IMR-90 (cell line): Measurements from ENCODE around the gene JMY. TPM values are rescaled to one million over a fixed set of nuclear protein-coding genes. Genes with fewer than 3 reads are reported as not detected.

ENCODE experiments used
- CHD1 ChIP-seq: IDR thresholded peaks from 2 replicates; pipeline ENCODE4 v1.6.1; 2012; ENCODE audit warnings: low read depth, low read length, improper control_type of control experiment
- CTCF ChIP-seq: conservative IDR thresholded peaks from 2 replicates; pipeline ENCODE4 v1.5.1; 2012; ENCODE audit warnings: mild to moderate bottlenecking, low read depth, low read length, improper control_type of control experiment
- ELK1 ChIP-seq: fragments of 150-350 bp; IDR thresholded peaks from 2 replicates; pipeline ENCODE4 v1.6.1; 2016; ENCODE audit warnings: low read depth, mild to moderate bottlenecking, low read length, moderate library complexity, borderline replicate concordance
- FOS ChIP-seq: fragments of 150-350 bp; IDR thresholded peaks from 2 replicates; pipeline ENCODE4 v1.6.1; 2016; ENCODE audit warnings: low read depth, low read length
- MAZ ChIP-seq: IDR thresholded peaks from 2 replicates; pipeline ENCODE4 v1.6.1; 2012; ENCODE audit warnings: low read depth, mild to moderate bottlenecking, low read length, improper control_type of control experiment, moderate library complexity, borderline replicate concordance
- NFE2L2 ChIP-seq: fragments of 150-350 bp; IDR thresholded peaks from 2 replicates; pipeline ENCODE4 v1.6.1; 2016; ENCODE audit warnings: low read depth, mild to moderate bottlenecking, low read length
- SMC3 ChIP-seq: fragments of 150-350 bp; IDR thresholded peaks from 2 replicates; pipeline ENCODE4 v1.6.1; 2016; ENCODE audit warnings: low read depth, mild to moderate bottlenecking, antibody characterized with exemption, low read length, moderate library complexity
- polyA plus RNA-seq, 3 experiments: library from polyadenylated mRNA; depleted of rRNA; stranded (reverse); fragments of >200 nt; gene quantifications; 2 replicates each; pipeline ENCODE4 v1.2.3, GENCODE V29; 2012; ENCODE audit warnings: low replicate concordance in 1 of 3
- total RNA-seq: library from RNA; depleted of rRNA; stranded (reverse); fragments of >200 nt; gene quantifications from 2 replicates; pipeline ENCODE4 v1.2.3, GENCODE V29; 2012

JMY gene
- total and polyA plus RNA-seq, 2 of the 4 experiments (the other 2 are of a cell fraction), result 1.7 to 3.2 TPM

GRCh38 chr5:79235634-79236361 is at the start of gene JMY (continued):
- TF ChIP-seq CTCF (peak; percentile 36), FOS (no peak), ELK1 (no peak), NFE2L2 (no peak), MAZ (peak; percentile 41; the same call in 1 of the 2 replicates), SMC3 (0 out of 2 replicates have a peak, but pooled peaks have one; percentile 17), CHD1 (0 out of 2 replicates have a peak, but pooled peaks have one; percentile 71)
